Mammary epithelial cell (primary cell): ENCODE measurements around the gene SLX1A.

Experiments used
- CTCF ChIP-seq, 2 donors: IDR thresholded peaks in 1 of 2; conservative IDR thresholded peaks in 1 of 2; 2 replicates each; pipeline ENCODE4 v1.5.1; 2011 to 2012; ENCODE audit warnings: inconsistent platforms in 2 of 2, low read length in 2 of 2, mild to moderate bottlenecking in 2 of 2, control low read depth in 1 of 2, low read depth in 1 of 2; ENCODE audit not compliant: insufficient read depth in 1 of 2; ENCODE audit errors: extremely low read depth in 1 of 2
- EZH2 ChIP-seq: IDR thresholded peaks from 2 replicates; pipeline ENCODE4 v1.6.1; 2012; ENCODE audit warnings: low read length, inconsistent platforms, borderline replicate concordance

GRCh38 chr16:30149250-30149930 is 44.3 kb upstream of the SLX1A start:
- TF ChIP-seq CTCF (conservative IDR thresholded peaks at IDR 0.05 in 1 of 2, IDR thresholded peaks at IDR 0.05 in 1 of 2; ENCODE audit: extremely low read depth in 1 of 2, insufficient read depth in 1 of 2, low read depth in 1 of 2, low read length in 2 of 2) (no peak), EZH2 (no peak)
